T-helper 1 cell treated with Interleukin-12 subunit alpha and Interleukin-12 subunit beta and Interleukin-4 antibody, amounts not matched to agents 30 μg/mL and 1 μg/mL, for 36 hours (primary cell): ENCODE results near the gene STK32C.

Experiments used
- H3K27ac Mint-ChIP-seq: one replicate; pipeline ENCODE4 v1.8.0; 2021; ENCODE audit warnings: mild to moderate bottlenecking, mixed read lengths
- H3K27me3 Mint-ChIP-seq: one replicate; pipeline ENCODE4 v1.8.0; 2021; ENCODE audit warnings: low read depth, mixed read lengths
- H3K36me3 Mint-ChIP-seq: one replicate; pipeline ENCODE4 v1.8.0; 2021; ENCODE audit warnings: low read depth, mixed read lengths
- H3K4me1 Mint-ChIP-seq: one replicate; pipeline ENCODE4 v1.8.0; 2021; ENCODE audit warnings: low read depth, mixed read lengths
- H3K4me3 Mint-ChIP-seq: one replicate; pipeline ENCODE4 v1.8.0; 2021; ENCODE audit warnings: mild to moderate bottlenecking, moderate library complexity, mixed read lengths
- H3K9me3 Mint-ChIP-seq: one replicate; pipeline ENCODE4 v1.8.0; 2021; ENCODE audit warnings: mixed read lengths

STK32C gene

DNA sequence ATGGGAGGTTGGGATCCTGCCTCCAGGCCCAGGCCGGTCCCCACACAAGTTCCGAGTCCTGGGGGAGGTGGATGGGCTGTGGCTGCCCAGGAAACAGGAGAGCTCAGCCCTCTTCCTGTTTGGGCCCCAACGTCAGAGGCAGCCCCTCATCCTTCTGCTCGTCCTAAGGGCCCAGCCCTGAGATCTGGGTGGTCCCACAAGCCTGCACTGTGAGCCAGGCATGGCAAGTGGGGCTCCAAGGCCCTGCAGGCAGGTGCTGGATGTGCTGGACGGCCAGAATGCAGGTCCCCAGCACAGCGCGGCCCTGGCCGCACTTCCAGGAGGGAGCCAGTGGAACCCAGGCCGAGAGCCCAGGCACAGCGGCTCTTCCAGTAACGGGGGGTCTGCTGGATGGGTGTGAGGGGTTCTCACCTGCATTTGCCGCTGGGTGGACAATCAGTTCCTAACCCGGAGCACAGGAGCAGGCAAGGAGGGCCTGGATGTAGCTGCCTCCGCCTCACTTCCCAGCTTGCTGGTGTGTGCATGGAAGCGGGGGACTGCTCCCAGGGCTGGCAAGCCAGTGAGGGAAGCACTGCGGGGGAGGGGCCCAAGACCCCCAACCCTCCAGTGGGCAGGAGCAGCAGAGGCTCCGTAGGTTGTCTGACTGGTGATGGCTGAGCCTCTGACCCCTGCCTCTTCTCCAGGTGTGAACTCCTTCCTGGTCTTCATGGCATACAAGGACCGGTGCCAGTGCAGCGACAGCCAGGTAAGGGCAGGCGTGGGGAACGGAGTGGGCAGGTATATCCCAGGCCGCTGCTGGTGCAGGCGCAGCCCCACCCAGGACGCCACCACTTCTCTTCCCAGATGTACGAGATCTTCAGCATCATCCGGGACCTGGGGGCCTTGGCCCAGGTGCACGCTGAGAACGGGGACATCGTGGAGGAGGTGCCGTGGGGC, 111.3 kb downstream of the STK32C start:
- H3K4me1 Mint-ChIP-seq, result no peaks in the 10 kb centered on the region
- no peaks in the 10 kb centered on the region for H3K36me3 Mint-ChIP-seq
- no peaks in the 10 kb centered on the region for H3K9me3 Mint-ChIP-seq
- no peak overlapping the region for H3K27ac Mint-ChIP-seq
- H3K4me3 Mint-ChIP-seq, result no peak overlapping the region
- H3K27me3 Mint-ChIP-seq, result no peaks in the 10 kb centered on the region

DNA sequence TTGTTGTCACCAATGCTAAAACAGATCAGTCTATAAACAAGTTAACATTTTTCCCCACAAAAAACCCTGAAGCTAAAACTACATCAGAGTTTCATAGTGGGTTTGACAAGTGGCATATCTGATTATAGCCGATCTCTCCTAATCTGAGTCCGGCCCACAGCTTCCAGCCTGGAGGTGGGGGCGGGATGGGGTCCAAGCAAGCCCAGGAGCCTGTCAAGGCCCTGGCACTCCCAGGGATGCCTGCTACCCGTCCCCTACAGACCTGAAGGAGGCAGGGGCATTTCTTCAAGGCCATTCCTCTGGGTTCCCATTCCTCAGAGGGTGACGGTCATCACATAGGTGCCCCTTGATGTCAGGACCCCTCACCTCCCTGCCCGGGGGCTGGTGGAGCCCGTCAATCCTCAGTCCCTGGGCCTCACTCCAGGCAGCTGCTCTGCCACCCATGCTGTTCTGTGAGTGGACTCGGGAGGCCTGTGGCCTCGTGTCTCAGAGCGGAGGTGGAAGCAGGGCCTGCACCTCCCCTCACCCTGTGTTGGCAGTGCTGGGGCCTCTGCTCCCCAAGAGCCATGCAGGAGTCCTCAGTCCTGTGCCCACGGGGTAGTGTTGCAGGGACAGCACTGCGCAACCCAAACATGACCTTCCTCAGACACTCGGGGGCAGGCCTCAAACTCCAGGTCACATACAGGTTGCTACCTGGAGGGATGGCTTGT, 112.2 kb downstream of the STK32C start:
- H3K27me3 Mint-ChIP-seq, result no peaks in the 10 kb centered on the region
- no peaks in the 10 kb centered on the region for H3K9me3 Mint-ChIP-seq
- no peaks in the 10 kb centered on the region for H3K4me1 Mint-ChIP-seq
- H3K4me3 Mint-ChIP-seq, result no peak overlapping the region
- H3K27ac Mint-ChIP-seq, result no peak overlapping the region
- peaks cover 4% of the 10 kb centered on the region for H3K36me3 Mint-ChIP-seq

DNA sequence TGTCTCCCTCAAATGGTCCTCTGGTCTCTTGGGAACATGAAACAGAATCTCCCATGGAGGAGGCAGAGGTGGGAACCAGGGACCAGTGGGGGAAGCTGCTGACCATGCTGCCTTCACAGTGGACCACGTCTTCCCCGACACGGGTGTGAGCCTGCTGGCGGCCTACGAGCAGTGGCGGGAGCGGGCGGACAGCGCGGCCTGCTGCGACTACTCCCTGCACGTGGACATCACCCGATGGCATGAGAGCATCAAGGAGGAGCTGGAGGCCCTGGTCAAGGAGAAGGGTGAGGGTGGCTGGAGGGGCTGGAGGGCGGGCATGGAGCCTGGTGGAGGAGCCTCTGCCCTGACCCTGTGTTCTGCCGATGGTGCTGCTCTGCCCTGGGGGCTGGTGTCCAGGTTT, 113.0 kb downstream of the STK32C start:
- no peak overlapping the region for H3K4me3 Mint-ChIP-seq
- no peaks in the 10 kb centered on the region for H3K9me3 Mint-ChIP-seq
- peaks cover 4% of the 10 kb centered on the region for H3K27me3 Mint-ChIP-seq
- no peak overlapping the region for H3K27ac Mint-ChIP-seq
- H3K4me1 Mint-ChIP-seq, result no peaks in the 10 kb centered on the region
- H3K36me3 Mint-ChIP-seq, result peaks cover 5% of the 10 kb centered on the region

DNA sequence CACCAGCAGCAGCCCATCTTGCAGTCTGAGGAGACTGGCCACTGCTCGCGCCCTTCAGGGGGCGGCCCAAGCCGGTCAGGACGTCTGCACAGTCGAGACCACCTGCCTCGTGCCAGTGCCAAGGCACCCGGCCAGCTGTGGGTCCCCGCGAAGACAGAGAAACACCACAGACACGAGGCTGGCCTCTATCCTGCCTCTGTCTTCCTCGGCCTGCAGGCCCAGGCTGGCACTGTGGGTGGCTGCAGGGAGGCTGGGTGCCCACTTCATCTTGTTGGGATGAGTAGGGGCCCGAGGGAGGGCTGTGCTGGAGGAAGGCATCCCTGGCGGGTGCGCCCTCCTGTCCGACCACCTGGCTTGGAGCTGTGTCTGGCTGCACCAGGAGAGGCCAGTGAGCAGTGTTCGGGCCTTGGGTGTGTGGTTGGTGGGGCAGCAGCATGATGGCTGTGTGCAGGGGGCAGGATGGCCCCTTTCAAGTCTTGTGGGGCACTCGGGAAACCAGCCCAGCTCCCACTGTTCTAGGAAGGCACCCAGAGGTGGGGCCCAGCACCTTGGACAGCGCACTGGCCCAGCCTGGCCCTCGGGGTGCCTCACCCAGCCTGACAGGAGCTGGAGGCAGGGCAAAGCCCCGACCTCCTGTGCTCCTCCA, 113.7 kb downstream of the STK32C start:
- H3K4me1 Mint-ChIP-seq, result peaks cover 3% of the 10 kb centered on the region
- no peaks in the 10 kb centered on the region for H3K9me3 Mint-ChIP-seq
- no peak overlapping the region for H3K4me3 Mint-ChIP-seq
- peaks cover 10% of the 10 kb centered on the region for H3K27me3 Mint-ChIP-seq
- no peak overlapping the region for H3K27ac Mint-ChIP-seq
- H3K36me3 Mint-ChIP-seq, result peaks cover 7% of the 10 kb centered on the region

DNA sequence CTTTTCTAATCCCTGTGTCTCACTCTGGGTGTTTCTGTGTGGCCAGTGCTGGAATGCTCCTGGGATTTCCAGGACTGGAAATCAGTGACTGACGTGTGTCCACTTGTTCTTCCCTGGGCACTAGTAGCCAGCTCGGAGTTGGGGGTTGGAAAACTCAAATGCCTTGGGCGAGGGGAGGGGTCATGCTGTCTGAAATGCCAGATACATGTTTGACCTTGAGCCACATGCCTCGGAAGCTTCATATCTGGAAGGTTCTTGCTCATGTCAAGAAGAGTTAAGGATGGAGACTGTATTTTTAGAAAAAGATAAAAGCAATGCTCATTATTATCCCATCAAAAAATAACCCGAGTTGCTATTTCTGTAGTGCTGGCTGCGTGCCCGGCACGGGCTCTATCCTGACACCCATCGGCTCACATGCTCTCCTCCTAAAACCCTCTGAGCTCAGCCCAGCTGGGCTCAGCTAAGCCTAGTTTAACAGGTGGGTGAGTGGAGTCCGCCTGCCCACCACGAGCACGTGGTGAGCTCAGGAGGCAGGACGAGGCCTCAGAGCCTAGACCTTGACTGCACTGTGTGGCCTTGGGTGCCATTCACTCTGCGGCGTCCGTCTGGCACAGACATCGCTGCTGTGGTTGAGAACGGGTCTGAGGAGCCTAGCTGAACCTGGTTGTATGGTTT, 114.6 kb downstream of the STK32C start:
- peaks cover 20% of the 10 kb centered on the region for H3K27me3 Mint-ChIP-seq
- H3K27ac Mint-ChIP-seq, result no peak overlapping the region
- H3K4me1 Mint-ChIP-seq, result peaks cover 5% of the 10 kb centered on the region
- no peaks in the 10 kb centered on the region for H3K9me3 Mint-ChIP-seq
- no peak overlapping the region for H3K4me3 Mint-ChIP-seq
- peaks cover 7% of the 10 kb centered on the region for H3K36me3 Mint-ChIP-seq

DNA sequence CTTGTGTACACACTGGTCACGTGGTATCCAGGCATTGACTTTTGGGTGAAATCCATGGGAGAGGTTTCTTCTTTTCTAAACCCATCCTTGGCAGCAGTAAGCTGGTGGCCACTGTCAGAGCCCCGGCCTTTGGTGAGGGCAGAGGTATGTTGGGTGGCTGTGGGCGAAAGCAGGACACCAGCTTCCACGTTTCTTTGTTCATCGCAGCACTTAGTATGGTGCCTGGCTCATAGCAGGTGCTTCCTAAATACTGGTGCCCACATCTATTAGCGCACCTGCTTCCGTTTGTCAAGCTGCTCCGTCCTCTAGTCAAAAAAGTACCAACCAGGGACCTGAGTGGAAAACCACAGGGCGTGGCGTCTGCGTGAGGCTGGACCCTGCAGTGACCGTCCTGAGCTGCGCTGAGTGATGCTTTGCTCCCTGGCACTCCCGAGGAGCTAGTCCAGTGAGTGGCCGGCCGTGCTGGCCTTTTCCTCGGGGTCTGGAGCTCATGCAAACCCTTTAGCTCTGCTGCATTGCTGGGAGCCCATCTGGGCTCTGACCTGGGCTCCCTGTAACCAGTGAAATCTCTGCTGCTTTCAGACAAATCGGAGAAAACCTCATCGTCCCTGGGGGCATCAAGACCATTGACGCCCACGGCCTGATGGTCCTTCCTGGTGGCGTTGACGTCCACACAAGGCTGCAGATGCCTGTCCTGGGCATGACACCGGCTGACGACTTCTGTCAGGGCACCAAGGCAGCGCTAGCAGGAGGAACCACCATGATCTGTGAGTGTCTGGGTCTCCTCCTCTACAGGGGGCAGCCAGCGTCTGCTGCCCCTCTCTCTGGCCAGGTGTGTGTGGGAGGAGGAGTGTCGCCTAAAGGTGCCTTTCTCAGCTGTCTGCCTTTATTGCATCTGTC, 115.4 kb downstream of the STK32C start:
- H3K27me3 Mint-ChIP-seq, result peaks cover 23% of the 10 kb centered on the region
- H3K9me3 Mint-ChIP-seq, result no peaks in the 10 kb centered on the region
- no peak overlapping the region for H3K27ac Mint-ChIP-seq
- no peak overlapping the region for H3K4me3 Mint-ChIP-seq
- H3K36me3 Mint-ChIP-seq, result peaks cover 7% of the 10 kb centered on the region
- H3K4me1 Mint-ChIP-seq, result peaks cover 8% of the 10 kb centered on the region

DNA sequence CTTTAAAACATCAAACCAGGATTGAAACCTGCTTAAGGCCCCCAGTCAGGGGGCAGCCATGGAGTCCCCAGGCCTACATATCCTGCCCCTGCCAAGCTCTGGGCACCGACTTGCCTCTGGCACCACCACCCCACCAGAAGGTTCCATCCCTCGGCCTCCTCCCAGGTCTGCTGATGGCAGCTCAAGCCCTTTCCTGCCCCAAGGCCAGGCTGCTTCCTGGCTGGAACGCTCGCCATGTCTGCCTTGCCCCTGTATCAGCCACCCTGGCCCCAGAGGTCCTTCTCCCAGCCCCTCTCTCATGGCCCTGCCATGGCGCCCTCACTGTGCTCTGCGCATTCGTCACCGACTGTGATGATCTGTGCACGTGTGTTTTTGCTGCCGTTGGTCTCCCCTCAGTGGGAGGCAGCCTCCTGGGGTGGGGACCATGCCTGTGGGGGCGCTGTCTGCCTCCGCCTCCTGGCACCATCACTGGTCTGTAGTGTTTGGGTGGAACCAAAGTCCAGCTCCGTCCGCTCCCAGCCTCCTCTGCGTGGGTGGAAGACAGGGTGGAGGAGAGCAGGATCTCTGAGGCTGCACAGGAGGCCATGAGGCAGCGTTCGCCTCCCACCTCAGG, 117.8 kb downstream of the STK32C start:
- H3K9me3 Mint-ChIP-seq, result no peaks in the 10 kb centered on the region
- H3K36me3 Mint-ChIP-seq, result peaks cover 7% of the 10 kb centered on the region
- H3K27ac Mint-ChIP-seq, result no peak overlapping the region
- H3K27me3 Mint-ChIP-seq, result peaks cover 26% of the 10 kb centered on the region
- H3K4me1 Mint-ChIP-seq, result peaks cover 8% of the 10 kb centered on the region
- no peak overlapping the region for H3K4me3 Mint-ChIP-seq

DNA sequence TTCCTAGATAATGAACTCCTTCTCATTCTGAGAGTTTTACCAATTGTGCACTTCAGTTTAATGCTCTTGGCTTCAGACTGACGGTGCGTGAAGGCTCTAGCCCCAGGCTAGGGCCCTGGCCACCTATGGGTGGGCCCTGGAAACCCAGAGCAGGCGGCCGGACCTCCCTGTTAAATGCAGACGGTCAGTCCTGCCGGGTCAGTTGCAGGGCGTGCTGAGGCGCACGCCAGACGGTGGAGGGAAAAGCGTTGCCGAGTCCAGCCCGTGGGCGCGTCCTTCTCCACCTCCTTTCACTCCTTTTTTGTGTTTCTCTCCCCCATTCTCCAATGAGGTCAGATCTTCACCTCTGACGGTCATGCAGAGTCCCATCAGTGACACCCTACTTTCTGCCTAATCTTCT, 118.7 kb downstream of the STK32C start:
- no peaks in the 10 kb centered on the region for H3K9me3 Mint-ChIP-seq
- no peak overlapping the region for H3K27ac Mint-ChIP-seq
- H3K4me3 Mint-ChIP-seq, result peak overlapping the region; percentile 46
- peaks cover 32% of the 10 kb centered on the region for H3K27me3 Mint-ChIP-seq
- peaks cover 7% of the 10 kb centered on the region for H3K36me3 Mint-ChIP-seq
- H3K4me1 Mint-ChIP-seq, result peaks cover 11% of the 10 kb centered on the region

DNA sequence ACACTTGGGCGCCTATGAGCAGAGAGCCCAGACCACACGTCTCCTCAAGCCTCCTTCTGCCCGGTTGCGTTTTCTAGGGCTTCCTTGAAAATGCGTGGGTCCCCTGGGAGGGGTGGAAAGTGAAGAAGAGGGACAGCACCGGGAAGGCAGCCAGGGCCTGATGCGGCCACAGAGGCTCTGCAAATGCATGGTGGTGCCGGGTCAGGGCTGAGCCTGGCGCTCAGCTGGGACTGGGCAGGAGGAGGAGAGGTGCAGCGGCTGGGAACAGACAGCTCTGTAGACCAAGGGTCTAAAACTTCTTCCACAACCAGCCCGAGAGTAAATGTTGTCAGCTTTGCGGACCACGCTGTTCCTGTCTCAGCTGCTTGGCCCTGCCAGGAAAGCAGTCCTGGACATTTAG, 119.4 kb downstream of the STK32C start:
- Mint-ChIP-seq H3K27me3 (peaks cover 39% of the 10 kb centered on the region), H3K4me1 (peaks cover 11% of the 10 kb centered on the region), H3K9me3 (no peaks in the 10 kb centered on the region), H3K36me3 (peaks cover 7% of the 10 kb centered on the region), H3K4me3 (peak overlapping the region; percentile 46), H3K27ac (no peak overlapping the region)

DNA sequence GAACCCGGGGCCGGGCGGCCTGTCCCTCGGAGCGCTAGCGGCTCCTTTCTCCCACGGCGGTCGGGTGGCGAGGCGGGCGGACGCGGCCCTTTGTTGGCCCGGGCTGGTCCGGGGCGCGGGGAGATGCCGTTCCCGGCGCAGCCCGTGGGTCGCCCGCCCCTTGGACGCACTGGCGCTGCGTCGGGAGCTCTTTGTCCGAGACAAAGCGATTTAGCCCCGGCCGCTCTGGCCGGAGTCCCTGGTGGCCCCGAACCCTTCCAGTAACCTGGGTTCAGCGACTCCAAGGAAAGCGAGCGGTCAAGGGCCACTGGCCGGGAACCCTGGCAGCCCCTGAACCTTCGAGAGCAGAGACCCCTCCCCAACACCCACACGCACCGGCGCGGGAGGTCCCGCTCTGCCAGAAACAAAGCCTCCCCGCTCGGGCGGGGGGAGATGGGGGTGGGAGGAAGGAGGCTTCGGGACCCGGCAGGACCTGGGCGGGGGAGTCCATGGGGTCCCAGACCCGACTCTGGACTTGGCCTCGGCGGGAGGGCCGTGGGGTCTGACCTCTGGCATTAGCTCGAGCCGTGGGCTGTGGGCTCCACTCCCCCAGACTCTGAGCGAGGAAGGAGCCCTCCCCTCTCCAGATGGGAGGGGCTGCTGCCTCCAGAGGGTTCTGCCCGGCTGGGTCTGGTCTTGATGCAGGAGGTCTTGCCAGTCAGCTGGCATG, 120.2 kb downstream of the STK32C start:
- Mint-ChIP-seq H3K4me3 (peak overlapping the region; percentile 46), H3K9me3 (no peaks in the 10 kb centered on the region), H3K36me3 (peaks cover 7% of the 10 kb centered on the region), H3K4me1 (peaks cover 11% of the 10 kb centered on the region), H3K27ac (no peak overlapping the region), H3K27me3 (peaks cover 43% of the 10 kb centered on the region)

DNA sequence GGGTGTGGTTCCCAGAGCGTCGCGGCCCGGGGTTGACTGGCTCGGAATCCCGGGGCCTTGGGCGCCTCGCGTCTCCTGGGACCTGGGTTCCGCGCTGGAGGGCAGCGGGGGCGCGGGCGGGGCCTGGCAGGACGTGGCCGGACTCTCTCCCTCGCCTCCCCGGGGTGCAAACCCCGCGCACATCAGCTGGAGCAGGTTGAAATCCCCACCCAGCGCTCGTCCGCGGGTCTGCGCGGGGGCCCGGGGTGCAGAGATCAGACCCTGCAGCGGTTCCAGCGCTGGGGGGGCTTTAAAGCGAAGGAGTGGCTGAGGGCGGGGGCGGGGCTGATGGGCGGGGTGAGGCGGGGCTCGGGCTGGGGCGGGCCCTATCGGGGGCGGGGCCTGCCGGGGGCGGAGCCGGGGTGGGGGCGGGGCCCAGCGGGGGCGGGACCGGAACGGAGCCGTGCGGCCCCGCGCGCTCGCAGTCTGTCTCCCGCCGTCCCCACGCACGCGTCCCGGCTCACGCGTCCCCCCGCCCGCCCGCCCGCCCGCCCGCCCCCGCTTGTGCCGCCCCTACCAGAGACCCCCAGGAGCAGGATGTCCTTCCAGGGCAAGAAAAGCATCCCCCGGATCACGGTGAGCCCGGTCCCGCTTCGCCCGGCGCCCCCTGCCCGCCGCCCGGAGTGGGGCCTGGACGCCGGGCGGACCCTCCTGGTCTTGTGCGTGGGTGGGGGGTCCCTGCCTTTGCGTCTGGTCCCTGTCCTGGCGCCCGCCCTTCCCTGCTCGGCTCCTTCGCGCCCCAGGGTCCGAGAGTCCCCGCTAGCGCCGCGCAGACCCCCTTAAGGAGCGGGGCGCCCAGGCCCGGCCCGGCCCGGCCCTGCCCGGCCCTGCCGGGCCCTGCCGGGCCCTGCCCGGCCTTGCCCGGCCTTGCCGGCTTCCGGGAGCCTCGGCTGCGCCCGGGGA, 121.0 kb downstream of the STK32C start, which contains the start of gene DPYSL4:
Gene DPYSL4 (plus strand): TSS at position 461 of the 942 bp plus-strand sequence. CDS start 116 bp downstream, at position 577.
- H3K9me3 Mint-ChIP-seq, result no peaks in the 10 kb centered on the region
- H3K27me3 Mint-ChIP-seq, result peaks cover 43% of the 10 kb centered on the region
- H3K36me3 Mint-ChIP-seq, result peaks cover 7% of the 10 kb centered on the region
- peak within 1 kb of the TSS; percentile 70 for H3K4me3 Mint-ChIP-seq
- H3K27ac Mint-ChIP-seq, result no peak within 1 kb of the TSS
- H3K4me1 Mint-ChIP-seq, result peaks cover 11% of the 10 kb centered on the region
